ENCODE measurements around the gene WIPF3. TPM values are rescaled to one million over a fixed set of nuclear protein-coding genes. Genes with fewer than 3 reads are reported as not detected.

Gene WIPF3
- under 0.01 TPM in 2 replicates for total RNA-seq

- no peak within 1 kb of the TSS for H3K4me3 ChIP-seq (ENCODE audit: low read depth, low read length)
- no peak for DNase-seq (ENCODE audit: low read depth)
- TF ChIP-seq, protein P1, sequence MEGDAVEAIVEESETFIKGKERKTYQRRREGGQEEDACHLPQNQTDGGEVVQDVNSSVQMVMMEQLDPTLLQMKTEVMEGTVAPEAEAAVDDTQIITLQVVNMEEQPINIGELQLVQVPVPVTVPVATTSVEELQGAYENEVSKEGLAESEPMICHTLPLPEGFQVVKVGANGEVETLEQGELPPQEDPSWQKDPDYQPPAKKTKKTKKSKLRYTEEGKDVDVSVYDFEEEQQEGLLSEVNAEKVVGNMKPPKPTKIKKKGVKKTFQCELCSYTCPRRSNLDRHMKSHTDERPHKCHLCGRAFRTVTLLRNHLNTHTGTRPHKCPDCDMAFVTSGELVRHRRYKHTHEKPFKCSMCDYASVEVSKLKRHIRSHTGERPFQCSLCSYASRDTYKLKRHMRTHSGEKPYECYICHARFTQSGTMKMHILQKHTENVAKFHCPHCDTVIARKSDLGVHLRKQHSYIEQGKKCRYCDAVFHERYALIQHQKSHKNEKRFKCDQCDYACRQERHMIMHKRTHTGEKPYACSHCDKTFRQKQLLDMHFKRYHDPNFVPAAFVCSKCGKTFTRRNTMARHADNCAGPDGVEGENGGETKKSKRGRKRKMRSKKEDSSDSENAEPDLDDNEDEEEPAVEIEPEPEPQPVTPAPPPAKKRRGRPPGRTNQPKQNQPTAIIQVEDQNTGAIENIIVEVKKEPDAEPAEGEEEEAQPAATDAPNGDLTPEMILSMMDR (IDR thresholded peaks at IDR 0.05; ENCODE audit: insufficient read depth, low read depth, low read length), result no peak
Measured at GRCh38 chr7:29806208-29806994, at the start of gene WIPF3. Gene WIPF3, plus strand, starts transcription at chr7:29806508. Its CDS starts 28,217 bp downstream, at chr7:29834725.

GRCh38 chr7:29763266-29763665 is 43.0 kb upstream of the WIPF3 start:
- H3K4me3 ChIP-seq (ENCODE audit: low read depth, low read length), result no peak overlapping the region
- no peak for DNase-seq (ENCODE audit: low read depth)
- TF ChIP-seq, protein P1 (IDR thresholded peaks at IDR 0.05; ENCODE audit: insufficient read depth, low read depth, low read length), result no peak

GRCh38 chr7:29764227-29764626 is 42.1 kb upstream of the WIPF3 start:
- TF ChIP-seq, protein P1 (IDR thresholded peaks at IDR 0.05; ENCODE audit: insufficient read depth, low read depth, low read length), result no peak
- no peak overlapping the region for H3K4me3 ChIP-seq (ENCODE audit: low read depth, low read length)
- DNase-seq (ENCODE audit: low read depth), result no peak

DNA sequence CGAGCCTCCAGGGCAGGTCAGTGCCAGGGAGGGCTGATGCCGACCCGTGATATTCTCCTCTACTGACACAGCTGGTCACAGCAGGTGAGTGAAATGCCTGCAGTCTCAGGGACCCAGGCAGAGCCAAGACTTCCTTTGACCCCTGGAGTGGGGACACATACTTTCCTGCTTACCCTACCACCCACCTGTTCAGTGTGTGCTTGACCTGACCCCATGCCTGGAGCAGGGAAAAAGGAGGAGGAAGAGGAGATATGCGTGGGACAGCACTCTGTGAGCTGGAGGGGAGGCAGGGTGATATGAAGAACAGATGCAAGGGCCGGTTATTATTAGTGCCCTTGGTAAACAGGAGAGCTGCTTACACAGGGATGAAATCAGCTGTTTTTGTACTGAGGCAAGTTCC is 40.8 kb upstream of the WIPF3 start:
- DNase-seq (ENCODE audit: low read depth), result no peak
- H3K4me3 ChIP-seq (ENCODE audit: low read depth, low read length), result no peak overlapping the region
- TF ChIP-seq, protein P1 (IDR thresholded peaks at IDR 0.05; ENCODE audit: insufficient read depth, low read depth, low read length), result no peak

GRCh38 chr7:29770371-29770770 is 35.9 kb upstream of the WIPF3 start:
- no peak for DNase-seq (ENCODE audit: low read depth)
- no peak overlapping the region for H3K4me3 ChIP-seq (ENCODE audit: low read depth, low read length)
- TF ChIP-seq, protein P1 (IDR thresholded peaks at IDR 0.05; ENCODE audit: insufficient read depth, low read depth, low read length), result no peak

DNA sequence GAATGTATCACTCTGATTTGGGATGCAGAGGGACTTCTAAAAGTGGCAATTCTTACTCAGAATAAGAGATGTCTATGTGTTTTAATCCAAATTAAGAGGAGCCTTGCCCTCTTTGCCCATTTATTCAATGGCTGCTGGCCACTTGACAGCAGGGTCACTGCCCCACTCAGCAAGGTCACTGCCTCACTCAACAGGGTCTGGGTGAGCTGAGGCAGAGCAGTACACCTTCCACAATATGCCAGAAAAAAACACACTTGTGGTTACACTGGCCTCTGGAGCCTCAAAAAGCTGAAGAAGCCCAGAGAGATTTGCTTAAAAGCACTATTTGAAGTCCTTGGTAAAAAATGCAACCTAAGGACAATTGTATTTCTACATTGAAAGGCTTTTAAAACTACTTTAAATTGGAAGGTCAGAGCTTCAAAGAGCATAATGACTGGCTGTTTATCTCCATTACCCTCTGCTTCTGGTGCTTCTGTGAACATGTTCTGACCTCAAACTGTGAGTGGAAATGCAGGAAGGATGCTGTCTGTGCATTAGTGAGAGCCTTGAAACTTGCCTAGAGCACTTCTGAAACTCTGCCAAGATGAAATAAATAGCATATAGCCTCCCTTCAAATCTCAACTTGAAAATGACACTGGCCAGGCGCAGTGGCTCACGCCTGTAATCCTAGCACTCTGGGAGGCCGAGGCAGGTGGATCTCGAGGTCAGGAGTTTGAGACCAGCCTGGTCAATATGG is 35.1 kb upstream of the WIPF3 start:
- TF ChIP-seq, protein P1 (IDR thresholded peaks at IDR 0.05; ENCODE audit: insufficient read depth, low read depth, low read length), result no peak
- no peak for DNase-seq (ENCODE audit: low read depth)
- H3K4me3 ChIP-seq (ENCODE audit: low read depth, low read length), result no peak overlapping the region
